Neural progenitor cell (in vitro differentiated cells): Measurements from ENCODE around the gene KCNK7.
"Not testable (repeated sequence)": the region's sequence is repeated elsewhere in the genome, so short reads cannot be mapped to it uniquely, and the experiment has no call there.

Experiments used
- EZH2 ChIP-seq: fragments of 200-600 bp; sonication (generic); IDR thresholded peaks from 2 replicates; pipeline ENCODE4 v1.6.1; 2017; ENCODE audit warnings: antibody characterized with exemption, mild to moderate bottlenecking, moderate library complexity
- EZH2phosphoT487 ChIP-seq: fragments of 200-600 bp; sonication (generic); IDR thresholded peaks from 2 replicates; pipeline ENCODE4 v1.6.1; 2017; ENCODE audit warnings: antibody characterized with exemption
- TF ChIP-seq, protein P1 (sequence below): fragments of 200-600 bp; sonication (generic); IDR thresholded peaks from 2 replicates; pipeline ENCODE4 v1.5.1; 2017; ENCODE audit warnings: antibody characterized with exemption, mild to moderate bottlenecking

DNA sequence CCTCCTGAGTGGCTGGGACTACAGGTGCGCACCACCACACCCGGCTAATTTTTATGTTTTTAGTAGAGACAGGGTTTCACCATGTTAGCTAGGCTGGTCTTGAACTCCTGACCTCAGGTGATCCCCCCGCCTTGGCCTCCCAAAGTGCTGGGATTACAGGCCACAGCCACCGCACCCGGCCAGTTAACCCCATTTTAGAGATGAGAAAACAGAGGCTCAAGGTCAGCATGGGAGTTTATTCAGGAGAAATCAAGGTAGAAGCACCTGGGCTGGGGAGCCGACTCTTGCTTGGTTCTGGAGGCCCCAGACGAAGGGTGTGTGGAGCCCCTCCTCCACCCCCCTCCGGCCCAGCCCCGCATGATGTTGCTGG is 43.6 kb upstream of the KCNK7 start:
- TF ChIP-seq, protein P1, sequence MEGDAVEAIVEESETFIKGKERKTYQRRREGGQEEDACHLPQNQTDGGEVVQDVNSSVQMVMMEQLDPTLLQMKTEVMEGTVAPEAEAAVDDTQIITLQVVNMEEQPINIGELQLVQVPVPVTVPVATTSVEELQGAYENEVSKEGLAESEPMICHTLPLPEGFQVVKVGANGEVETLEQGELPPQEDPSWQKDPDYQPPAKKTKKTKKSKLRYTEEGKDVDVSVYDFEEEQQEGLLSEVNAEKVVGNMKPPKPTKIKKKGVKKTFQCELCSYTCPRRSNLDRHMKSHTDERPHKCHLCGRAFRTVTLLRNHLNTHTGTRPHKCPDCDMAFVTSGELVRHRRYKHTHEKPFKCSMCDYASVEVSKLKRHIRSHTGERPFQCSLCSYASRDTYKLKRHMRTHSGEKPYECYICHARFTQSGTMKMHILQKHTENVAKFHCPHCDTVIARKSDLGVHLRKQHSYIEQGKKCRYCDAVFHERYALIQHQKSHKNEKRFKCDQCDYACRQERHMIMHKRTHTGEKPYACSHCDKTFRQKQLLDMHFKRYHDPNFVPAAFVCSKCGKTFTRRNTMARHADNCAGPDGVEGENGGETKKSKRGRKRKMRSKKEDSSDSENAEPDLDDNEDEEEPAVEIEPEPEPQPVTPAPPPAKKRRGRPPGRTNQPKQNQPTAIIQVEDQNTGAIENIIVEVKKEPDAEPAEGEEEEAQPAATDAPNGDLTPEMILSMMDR, result not testable (repeated sequence)
- not testable (repeated sequence) for TF ChIP-seq EZH2, EZH2phosphoT487
